Activated CD8-positive, alpha-beta memory T cell treated with anti-CD3 and anti-CD28 coated beads for 24 hours (primary cell): ENCODE data around the gene CCM2.

ENCODE experiments used
- DNase-seq: peaks from one replicate; pipeline ENCODE4 v3.0.0-alpha.2; 2020

Gene CCM2

DNA sequence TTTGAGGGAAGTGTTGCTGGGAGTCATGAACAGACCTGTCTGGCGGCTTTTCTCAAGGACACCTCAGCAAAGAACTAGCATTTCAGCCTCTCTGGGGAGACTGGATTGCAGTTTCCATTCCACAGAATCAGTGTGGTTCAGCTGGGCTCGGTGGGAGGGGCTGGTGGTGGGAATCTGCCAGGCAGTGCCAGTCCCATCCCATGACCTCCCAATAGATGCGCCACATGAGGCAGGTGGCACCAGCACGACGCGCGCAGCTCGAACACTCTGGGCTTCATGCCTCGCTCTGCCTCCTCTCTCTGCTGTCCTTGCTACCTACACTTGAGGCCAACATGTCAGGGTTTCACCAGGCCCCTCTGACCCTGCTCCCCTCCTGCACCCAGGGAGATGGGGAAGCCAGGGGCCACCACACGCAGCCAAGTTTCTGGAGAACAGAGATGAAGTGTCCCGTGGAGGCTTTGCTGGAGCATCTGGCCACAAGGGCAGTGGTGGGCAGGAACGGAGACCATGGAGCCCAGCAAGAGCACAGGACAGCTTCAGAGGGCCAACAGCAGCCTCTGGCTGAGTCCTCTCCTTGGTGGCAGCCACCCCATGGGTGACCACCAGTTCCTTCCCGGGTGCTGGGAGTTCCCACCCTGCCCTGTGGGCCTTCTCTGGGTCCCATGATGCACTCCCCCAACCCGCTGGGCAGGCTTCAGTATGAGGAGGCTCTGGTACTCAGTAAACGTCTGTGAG, 86.5 kb downstream of the CCM2 start:
- no peak for DNase-seq

DNA sequence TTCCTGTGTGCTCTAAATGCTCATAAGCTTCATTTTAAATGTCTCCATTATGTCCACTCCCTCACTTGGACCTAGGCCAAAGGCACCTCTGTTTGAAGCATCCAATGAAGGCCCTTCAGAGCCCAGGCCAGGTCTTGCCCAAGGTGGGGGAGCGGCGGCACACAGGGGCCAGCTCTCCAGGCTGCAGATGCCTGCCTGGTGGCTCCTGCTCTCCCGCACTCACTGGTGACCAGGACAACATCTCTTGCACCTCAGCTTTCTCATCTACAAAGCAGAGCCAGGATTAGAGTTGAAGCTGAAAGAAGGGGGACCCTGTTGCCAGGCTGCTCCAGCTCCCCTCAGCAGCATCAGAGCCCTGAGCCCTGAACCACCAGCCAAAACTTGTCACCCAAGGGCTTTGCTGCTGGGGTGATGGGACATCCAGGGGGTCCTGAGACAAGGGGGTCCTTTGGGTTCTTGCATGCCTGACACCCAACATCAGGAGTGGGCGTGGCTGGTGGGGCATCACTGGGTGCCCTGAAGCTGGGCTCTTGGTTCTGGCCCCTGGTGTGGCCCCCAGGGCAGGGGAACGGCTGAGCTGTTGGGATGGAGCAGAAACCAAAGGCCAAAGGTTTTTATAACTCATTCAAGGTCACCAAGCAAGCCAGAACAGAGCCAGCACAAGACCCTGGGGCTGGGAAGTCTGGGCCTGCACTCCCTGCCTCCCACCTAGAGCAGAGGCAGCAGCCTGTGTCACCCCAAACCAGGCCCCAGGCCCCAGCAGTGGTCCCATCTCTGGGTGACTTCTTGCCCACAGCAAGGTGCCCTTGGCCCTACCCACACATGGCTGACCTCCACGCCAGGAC, 87.5 kb downstream of the CCM2 start:
- no peak for DNase-seq

DNA sequence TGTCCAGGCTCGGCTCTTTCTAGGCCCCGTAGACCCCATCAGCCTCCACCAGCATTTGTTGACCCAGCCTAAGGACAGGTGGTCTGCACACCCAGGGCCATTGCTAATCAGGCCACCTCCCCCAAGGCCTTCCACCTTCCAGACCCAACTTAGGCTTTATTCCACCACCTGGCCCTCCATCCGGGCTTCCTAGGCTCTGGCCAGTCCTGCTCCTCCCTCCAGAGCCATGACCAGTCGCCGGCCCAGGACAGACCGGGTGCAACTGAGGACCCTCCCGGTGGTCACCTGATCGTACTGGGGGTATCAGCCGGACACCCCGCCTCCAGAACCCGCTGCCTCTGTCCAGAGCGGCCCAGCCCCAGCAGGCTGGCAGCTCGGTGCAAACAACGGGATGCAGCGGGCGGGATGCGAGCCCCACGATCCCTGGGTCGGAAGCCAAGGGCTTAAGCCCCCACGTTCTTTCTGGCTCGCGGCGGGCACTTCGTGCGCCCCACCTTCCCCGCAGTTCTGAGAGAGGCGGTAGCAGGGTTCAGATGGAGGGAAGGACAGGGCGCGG, 88.2 kb downstream of the CCM2 start:
- no peak for DNase-seq

DNA sequence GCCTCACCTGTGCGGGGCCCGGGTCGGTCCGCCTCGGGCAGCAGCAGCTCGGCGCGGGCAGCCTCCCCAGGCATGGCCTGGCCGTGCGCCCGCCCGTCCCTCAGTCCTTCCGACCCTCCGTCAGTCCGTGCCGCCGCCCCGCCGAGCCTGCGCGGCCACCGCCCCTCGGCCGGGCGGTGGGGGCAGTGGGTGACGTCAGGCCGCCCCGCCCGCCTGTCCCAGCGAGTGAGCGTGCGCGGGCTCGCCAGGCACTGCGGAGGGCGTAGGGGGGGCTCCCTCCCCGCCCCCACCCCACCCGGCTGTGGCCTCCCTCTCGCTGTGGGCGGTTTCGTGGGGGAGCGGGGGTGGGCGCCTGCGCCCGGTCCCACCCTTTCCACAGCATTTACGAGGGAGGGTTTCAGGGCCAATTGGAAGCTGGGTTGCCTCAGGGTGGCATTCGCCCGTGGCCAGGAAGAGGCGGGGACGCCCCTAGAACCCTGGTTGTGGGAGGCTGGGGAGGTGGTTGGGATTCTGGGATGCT, 88.9 kb downstream of the CCM2 start, which contains the start of gene NACAD:
TSS of gene NACAD (minus strand) at position 149 of the 520 bp plus-strand sequence. CDS start at position 74, 75 bp downstream.
- DNase-seq = no peak

DNA sequence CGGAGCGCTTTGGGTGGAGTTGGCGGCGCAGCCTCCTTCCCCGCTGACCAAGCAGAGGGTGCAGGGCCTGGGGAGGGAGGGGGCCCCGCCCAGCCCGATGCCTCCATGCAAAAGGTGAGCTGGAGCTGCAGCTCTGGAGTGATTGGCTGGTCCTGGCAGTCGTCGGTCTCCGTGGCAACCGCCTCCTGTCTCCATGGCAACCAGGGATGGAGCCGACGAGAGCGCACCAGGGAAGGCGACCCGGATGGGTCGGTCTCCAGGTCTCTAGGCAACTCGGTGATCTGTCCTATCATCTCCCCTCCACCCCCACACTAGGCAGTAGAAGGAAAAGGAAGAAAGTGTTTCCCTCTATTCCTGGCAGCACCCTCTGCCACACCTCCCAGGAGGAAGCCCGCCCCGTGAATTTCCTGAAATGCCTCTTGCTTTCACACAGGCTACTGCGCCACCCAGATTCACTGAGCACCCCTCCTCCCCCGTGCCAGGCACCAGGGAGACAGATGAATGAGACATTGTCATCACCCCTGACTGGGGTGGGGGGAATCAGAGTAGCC, 89.4 kb downstream of the CCM2 start:
- DNase-seq = peak; percentile 85

DNA sequence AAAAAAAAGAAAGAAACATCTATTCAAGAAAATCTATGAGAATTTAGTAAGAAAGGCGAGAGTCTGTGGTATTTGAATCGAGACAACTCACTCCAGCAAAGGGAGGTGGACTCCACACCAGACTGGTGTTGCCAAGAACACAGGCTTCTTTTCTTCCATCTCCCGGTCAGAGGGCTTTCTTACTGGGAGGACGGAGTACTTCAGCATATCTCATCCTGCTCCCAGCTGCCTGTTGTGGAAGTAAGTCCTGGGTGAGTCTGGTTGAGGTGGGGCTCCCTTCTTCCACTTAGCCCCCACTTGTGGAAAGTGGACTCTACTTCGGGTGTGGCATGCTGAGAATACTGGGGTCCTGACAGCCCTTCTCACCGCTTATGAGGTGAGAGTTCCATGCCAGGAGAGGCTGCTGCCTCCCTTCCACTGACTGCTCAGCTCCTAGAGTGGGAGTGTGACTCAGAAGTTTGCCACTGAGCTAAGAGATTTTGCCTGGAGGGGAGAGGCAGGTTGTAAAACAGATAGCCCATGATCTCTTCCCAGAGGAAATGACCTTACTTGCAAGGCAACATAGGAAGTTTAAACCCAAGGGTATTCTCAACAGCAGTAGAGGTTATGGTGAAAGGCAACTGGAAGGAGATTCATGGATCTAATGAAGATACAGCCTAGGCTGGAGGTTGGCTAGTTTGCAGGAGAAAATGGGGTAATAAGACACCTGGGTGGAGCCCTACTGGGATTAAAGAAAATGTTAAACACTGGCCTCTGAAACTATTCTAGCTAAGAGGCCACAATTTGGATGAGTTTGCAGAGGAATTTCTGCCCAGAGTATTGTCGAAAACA, 92.3 kb downstream of the CCM2 start:
- DNase-seq = no peak

DNA sequence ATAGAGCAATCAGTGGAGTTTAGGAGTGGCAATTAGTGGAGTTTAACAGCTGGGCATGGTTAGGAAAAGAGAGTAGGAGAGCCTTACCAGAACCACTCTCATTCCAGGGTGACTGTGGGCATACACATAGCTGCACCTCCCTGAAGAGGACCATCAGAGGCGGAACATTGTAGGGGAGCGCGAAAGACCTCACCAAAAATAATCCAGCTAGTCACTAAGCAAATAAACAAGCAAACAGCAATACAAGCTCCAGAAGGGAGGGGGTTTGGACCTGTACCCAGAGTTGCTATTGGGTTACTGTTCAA, 92.9 kb downstream of the CCM2 start:
- DNase-seq = no peak

DNA sequence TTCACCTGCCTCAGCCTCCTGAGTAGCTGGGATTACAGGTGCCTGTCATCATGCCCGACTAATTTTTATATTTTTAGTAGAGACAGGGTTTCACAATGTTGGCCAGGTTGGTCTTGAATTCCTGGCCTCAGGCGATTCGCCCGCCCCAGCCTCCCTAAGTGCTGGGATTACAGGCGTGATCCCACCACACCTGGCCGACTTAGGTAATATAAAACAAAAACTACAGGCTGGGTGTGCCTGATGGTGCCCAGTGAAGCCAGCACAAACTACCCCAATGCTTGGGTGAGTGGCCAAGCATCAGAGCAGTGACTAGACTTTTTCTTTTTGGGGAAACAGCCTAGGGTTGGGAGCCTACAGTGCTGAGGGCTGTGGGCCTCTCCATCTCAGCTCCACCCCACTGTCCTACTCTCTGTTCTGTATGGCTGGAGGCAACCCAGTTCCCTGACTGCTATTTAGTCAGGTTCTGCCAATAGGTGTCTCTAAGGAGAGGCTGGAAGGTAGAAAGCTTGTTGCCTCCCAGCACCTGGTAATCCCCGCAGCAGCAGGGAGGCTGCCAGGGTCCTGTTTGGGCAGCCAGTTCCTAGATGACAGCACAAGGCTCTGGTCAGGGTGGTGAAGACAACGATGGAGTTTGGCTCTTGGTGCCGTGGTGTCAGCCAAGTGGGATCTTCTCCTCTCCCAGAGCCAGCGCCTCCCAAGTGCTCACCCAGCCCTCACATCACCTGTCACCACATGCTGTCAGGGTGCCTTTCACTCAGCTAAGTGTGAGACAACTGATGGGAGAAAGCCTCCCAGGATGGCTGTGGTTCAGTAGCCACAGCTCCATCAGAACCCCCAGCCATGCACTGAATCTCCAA, 99.2 kb downstream of the CCM2 start:
- no peak for DNase-seq

DNA sequence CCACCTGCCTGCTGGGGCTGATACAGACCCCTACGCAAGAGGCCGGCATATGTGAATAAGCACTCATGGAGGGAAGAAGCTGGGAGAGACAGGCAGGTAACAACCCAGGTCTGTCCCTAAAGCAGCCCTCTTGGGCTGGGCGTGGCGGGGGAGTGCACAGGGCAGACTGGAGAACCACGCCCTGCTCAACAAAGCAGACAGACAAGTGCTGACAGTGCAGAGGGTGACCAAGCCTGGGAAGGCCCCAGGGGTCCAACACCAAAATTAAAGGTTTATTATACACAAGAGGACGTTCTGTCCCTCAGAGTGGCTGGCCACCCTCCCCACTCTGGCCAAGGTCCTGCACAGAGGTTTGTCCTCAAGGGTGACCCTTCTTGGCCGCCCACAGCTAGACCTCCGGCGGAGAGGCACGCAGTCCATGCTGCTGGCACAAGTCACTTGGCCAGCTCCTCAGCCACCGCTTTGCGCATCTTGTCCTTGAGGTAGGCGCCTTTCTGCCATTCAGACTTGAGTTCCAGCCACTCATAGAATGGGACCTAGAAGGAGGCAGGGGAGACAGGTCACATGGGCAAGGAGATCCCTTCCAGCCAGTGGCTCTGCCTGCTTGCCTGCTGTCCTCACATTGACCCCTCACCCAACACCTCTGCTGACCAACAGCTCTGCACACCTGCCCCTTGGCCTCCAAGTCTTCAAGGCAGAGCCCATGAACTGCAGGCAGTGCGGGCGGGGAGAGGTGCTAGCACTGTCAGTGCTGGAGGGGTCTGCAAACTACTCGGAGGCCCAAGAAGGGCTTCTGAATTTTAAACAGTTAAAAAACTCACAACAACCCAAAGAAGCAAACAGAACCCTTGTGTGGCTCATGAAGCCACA, 100.1 kb downstream of the CCM2 start:
- DNase-seq = no peak

DNA sequence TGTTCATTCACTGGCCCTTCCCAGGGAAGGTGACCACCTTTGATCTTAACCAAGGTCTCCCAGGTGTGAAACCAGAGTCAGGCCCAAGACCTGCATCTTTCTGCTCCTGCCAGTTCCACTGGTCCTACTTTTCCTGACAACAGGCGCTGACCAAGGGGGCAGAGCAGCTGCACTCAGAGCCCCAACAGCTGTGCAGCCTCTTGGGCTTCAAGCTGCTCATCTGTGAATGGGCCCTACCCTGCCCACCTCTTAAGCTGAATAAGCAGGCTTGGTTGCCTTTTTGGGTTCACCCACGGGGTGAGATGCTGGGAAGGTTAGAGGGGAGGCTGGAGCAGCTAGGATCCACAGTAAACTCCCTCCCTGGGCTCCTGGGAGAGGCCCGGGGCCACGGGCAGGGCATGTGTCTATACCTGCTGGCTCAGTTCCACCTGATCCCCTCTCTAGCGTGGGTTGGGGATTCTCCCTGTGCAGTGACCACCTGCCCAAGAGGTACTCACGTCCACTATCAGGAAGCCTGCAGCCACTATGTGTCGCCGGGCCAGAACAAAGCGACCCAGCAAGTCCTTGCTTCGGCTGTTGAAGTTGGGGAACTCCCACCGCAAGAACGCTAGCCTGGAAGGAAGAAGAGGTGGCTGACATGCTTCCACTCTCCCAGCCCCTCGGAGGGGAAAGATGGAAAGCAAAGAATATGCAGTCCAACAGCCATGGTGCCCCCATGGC, 100.9 kb downstream of the CCM2 start:
- no peak for DNase-seq

DNA sequence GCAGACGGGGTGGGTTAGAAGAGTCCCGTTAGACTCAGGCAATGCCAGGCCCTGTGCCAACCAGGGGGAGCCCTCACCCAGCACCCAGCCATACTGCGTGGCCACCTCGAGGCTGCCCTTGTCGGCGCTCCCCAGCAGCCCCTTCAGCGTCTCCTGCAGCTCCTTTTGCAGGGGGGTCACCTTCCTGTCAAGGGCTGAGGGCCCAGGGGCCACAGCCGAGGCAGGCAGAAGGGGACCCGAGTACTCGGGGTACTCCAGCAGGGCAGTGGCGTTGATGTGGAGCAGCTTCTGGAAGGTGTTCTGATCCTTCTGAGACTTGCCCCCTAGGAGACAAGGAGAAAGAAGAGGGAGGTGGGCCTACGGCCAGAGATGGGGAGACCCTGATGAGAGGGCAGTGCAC, 101.7 kb downstream of the CCM2 start:
- DNase-seq = no peak

DNA sequence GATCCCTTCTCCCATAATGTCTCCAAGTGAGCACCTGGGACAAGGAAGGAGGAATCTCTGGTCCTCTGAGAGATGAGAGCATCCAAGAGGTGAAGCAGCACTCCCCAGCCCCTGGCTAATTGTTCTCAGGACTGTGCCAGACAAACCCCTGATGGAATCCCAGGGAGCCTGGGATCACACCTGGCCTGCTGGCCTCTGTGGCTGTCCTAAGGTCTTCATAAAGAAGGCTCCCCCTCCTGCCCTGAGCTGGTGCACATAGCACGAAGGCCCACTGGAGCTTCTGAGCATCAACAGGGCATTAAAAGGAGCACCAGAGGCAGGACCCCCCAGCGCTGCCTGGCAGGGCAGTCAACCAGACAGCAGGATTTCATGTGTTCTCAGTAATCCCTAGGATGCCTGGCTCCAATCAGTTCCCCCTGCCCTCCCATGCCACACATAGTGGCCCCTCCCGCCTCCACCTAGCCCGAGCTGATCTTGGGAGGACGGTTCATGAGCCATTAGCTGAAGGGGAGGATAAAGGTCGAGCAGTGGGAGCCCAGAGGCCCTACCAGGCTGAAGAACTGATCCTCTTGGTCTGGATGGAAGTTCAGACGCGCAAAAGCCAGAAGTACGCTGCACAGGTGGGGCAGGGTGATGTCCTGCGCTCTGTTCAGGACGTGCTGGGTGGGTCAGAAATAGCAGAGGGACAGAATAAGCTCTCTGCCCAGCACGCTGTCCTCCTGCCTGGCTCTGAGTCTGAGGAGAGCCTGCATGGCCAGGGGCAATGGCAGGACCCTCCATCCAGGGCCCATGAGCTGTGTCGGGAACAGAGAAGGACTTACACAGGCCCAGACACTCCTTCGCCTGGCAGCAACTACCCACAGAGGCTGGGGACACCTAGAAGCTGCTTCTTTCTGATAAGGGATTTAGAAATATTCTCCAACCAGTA, 103.0 kb downstream of the CCM2 start:
- DNase-seq = no peak

DNA sequence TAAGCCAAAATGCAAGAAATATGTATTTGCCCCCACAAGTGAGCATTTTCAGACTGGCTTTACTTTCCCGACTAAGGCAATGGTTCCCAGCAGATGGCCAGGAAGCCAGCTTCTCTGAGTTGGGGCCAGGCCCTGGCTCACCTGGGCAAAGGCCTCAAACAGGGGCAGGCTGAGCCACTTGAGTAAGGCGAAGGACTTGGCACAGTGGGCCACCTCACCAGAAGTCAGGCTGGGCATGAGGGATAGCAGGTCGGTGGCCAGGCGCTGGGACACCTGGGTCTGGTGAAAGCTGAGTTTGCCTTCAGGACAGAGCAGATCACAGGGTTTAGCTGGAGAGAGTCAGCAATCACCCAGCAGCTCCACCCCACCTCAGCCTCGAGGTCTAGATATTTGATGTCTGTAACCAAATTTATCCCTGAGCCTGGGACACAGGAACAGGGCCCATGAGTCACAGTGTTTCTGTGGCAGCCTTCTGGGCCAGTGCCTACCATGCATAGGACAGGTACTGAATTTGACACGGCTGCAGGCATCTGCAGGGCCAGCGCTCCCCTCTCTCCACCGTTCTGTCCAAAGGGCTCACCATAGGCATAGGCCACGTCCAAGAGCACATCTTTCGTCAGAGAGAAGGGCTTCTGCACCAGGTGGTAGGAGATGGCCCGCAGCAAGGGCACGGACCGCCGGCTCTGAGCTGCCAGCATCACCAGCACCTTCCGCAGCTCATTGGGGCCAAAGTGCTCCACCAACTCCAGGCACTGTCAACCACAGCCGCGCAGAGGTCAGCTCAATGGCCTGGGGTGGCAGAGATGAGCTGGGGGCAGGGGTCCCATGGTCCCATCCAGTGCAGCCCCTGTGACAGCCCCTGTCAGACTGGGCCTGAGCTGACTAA, 104.2 kb downstream of the CCM2 start:
- peak; percentile 54 for DNase-seq

DNA sequence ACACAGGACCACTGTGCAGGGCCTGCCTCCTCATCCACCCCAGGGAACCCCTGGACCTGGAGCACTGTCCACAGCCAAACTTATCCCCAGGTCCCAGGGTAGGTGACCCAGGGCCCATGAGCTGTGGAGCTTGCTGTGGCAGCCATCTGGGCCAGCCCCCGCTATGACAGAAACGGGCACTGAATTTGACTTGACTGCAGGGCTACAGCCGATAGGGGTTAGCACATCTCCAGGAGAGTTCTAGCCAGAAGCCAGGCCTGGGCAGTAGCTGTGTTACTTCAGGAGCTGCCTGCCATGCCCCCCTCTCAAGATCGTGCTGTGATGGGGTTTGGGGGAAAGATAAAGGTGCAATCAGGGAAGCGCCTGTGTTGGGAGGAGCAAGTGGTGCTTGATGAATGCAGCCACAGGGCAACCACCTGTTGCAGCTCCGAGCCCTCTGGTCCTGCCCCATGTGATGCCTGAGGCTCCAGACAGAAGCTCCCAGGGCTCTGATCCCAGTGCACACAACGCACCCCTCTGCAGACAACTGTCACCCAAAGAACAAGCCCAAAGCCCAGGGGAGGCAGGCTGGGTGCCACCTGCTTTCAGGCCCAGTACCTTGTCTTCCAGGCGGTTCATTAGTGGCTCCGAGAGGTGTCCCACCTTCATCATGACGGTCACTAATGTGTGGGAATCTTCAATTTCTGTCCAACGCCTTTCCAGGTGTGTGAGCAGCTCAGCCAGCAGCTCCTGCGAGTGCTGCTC, 105.0 kb downstream of the CCM2 start:
- DNase-seq = no peak

DNA sequence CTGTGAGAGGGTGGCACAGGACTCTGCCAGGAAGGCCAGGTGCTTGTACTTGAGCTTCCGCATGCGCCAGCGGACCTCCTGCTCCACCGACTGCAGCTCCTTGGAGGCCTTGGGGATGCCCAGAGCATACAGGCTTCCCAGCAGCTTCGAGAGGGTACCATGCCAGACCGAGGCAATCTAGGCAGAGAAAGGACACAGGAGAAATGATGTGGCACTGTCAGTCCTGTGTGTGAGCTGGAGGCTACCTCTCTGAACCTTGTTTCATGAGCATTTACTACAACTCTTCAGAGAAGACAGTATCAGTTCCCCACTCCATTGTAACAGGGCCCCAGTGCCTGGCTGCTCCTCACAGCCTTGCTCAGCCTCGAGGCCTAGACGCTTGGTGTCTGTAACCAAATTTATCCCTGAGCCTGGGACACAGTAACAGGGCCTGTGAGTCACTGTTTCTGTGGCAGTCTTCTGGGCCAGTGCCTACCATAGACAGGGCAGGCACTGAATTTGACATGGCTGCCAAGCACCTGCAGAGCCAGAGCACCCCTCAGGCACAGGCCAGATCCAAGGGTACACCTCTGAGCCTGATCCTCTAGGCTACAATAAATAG, 105.7 kb downstream of the CCM2 start:
- DNase-seq = no peak

DNA sequence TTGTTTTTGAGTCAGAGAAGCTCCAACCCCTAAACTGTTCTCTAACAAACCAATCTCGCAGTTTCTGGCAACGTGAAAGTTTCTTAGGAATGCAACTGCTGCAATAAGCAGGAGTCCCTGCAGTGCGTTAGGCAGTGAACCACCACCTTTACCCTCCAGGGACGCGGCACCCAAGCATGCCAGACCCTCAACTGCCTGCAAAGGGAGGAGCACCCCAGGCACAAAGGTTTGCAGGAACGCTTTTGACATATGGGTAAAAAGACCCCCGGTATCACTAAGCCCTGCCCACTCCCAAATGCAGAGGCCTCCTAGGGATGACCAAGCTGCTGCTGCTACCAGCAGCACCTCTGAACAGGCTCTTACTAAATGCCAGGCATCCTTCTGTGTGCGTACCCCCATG, 106.8 kb downstream of the CCM2 start:
- no peak for DNase-seq

DNA sequence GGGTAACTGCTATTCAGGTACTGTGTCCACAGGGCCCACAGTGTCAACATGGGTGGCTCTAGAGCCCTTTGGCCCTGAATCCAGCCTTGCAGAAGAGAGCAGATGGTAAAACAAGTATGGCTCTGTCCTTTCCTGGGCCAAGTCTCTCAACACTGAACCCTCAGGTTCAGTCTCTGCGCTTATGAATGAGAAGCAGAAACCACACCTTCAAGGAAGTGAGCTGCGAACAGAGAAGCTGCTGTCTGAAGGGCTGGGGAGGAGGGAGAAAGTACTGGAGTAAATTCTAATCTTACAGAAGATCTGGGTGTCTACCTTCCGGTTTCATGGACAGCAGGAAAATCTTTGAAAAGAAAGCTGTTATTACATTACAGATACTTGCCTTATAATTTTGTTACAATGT, 107.4 kb downstream of the CCM2 start:
- no peak for DNase-seq
